ENCODE measurements around the gene UBTD2. TPM values are rescaled to one million over a fixed set of nuclear protein-coding genes. Genes with fewer than 3 reads are reported as not detected.

Gene UBTD2
- total and polyA plus RNA-seq, 2 experiments from 2014 or later: 17.9 to 46.3 TPM

- Histone ChIP-seq H3F3A (replicated peaks; ENCODE audit: low read depth) (peaks cover 15% of the 10 kb centered on the region), H3K36me3 (ENCODE audit: insufficient read depth) (no peaks in the 10 kb centered on the region), H3K4me3 (no peak overlapping the region), H3K79me2 (replicated peaks; ENCODE audit: insufficient read depth) (peaks cover 62% of the 10 kb centered on the region), H2AFZ (no peak overlapping the region), H3K4me1 (ENCODE audit: insufficient read depth) (peaks cover 33% of the 10 kb centered on the region), H3K27me3 (ENCODE audit: insufficient read depth) (peaks cover 10% of the 10 kb centered on the region), H3K9me2 (ENCODE audit: insufficient read depth) (no peaks in the 10 kb centered on the region), H4K20me1 (replicated peaks; ENCODE audit: insufficient read depth) (no peaks in the 10 kb centered on the region), H3K27ac (ENCODE audit: low read depth) (no peak overlapping the region), H3K4me2 (no peak overlapping the region)
- no peak overlapping the region for H3K4me3 Mint-ChIP-seq
- no peak for DNase-seq (ENCODE audit: low spot score)
- no peak for ATAC-seq
- H3K9me3 Mint-ChIP-seq: no peaks in the 10 kb centered on the region; the same call in 2 of the 3 replicates
- H3K27ac Mint-ChIP-seq: no peak overlapping the region; the same call in 1 of the 2 replicates
- peaks cover 8% of the 10 kb centered on the region; the same call in 2 of the 3 replicates for H3K36me3 Mint-ChIP-seq (ENCODE audit: low read depth)
- peaks cover 26% of the 10 kb centered on the region for H3K4me1 Mint-ChIP-seq
- no peak for TF ChIP-seq NANOG (IDR thresholded peaks at IDR 0.05; ENCODE audit: borderline replicate concordance)
- TF ChIP-seq CTCF (conservative IDR thresholded peaks at IDR 0.05; ENCODE audit: low read depth in 2 of 2): no peak
- TF ChIP-seq STAT1 (IDR thresholded peaks at IDR 0.05; ENCODE audit: unreplicated experiment): no peak
- no peak for TF ChIP-seq POLR2AphosphoS5 (IDR thresholded peaks at IDR 0.05; ENCODE audit: low read depth)
- TF ChIP-seq ZNF114 (CRISPR knock-in tag; IDR thresholded peaks at IDR 0.05): no peak
- no peak for TF ChIP-seq REST (IDR thresholded peaks at IDR 0.05; ENCODE audit: unreplicated experiment)
- H3K27me3 Mint-ChIP-seq (ENCODE audit: insufficient read depth, low read depth, poor library complexity): peaks cover 17% of the 10 kb centered on the region
Measured at GRCh38 chr5:172185096-172185461, 98.5 kb downstream of the UBTD2 start.

GRCh38 chr5:172183881-172184280, 99.7 kb downstream of the UBTD2 start:
- Histone ChIP-seq H3K4me2 (no peak overlapping the region), H3K27ac (ENCODE audit: low read depth) (no peak overlapping the region), H3K9me2 (ENCODE audit: insufficient read depth) (no peaks in the 10 kb centered on the region), H3K4me1 (ENCODE audit: insufficient read depth) (peaks cover 37% of the 10 kb centered on the region), H3K36me3 (ENCODE audit: insufficient read depth) (no peaks in the 10 kb centered on the region), H3K27me3 (ENCODE audit: insufficient read depth) (no peaks in the 10 kb centered on the region), H2AFZ (no peak overlapping the region), H4K20me1 (replicated peaks; ENCODE audit: insufficient read depth) (peaks cover 4% of the 10 kb centered on the region), H3K4me3 (no peak overlapping the region), H3F3A (replicated peaks; ENCODE audit: low read depth) (peaks cover 15% of the 10 kb centered on the region), H3K79me2 (replicated peaks; ENCODE audit: insufficient read depth) (peaks cover 70% of the 10 kb centered on the region)
- peaks cover 10% of the 10 kb centered on the region for H3K27me3 Mint-ChIP-seq (ENCODE audit: insufficient read depth, low read depth, poor library complexity)
- no peak for DNase-seq (ENCODE audit: low spot score)
- no peak for ATAC-seq
- peaks cover 29% of the 10 kb centered on the region for H3K4me1 Mint-ChIP-seq
- H3K9me3 Mint-ChIP-seq: no peaks in the 10 kb centered on the region; the same call in 2 of the 3 replicates
- H3K36me3 Mint-ChIP-seq (ENCODE audit: low read depth): peaks cover 8% of the 10 kb centered on the region; the same call in 2 of the 3 replicates
- H3K27ac Mint-ChIP-seq: no peak overlapping the region
- H3K4me3 Mint-ChIP-seq: no peak overlapping the region
- no peak for TF ChIP-seq EZH2phosphoT487 (IDR thresholded peaks at IDR 0.05; ENCODE audit: unreplicated experiment)
- TF ChIP-seq ETS1 (IDR thresholded peaks at IDR 0.05): no peak
- no peak for TF ChIP-seq POLR2AphosphoS5 (IDR thresholded peaks at IDR 0.05; ENCODE audit: low read depth)
- no peak for TF ChIP-seq ZNF331 (CRISPR knock-in tag; IDR thresholded peaks at IDR 0.05; ENCODE audit: low read depth)
- no peak for TF ChIP-seq CREB1 (CRISPR knock-in tag; IDR thresholded peaks at IDR 0.05; ENCODE audit: low read depth)
- TF ChIP-seq EZH2 (IDR thresholded peaks at IDR 0.05; ENCODE audit: low read depth, unreplicated experiment): no peak
- no peak for TF ChIP-seq ZNF114 (CRISPR knock-in tag; IDR thresholded peaks at IDR 0.05)

All from GM23338 (cell line).